Pancreas (tissue), 10 donors: Measurements from ENCODE around the gene VEGFB. TPM values are rescaled to one million over a fixed set of nuclear protein-coding genes. Genes with fewer than 3 reads are reported as not detected.
A peak's percentile ranks its signal among the peaks of the same experiment; 100 is the strongest.

Experiments
- ATAC-seq, 4 donors: fragments of 200-7000 bp; cut with Tn5 transposase; one replicate each; pipeline versions ENCODE4 v1.8.0 to v1.9.1; 2020; ENCODE audit warnings: mild to moderate bottlenecking in 4 of 4, moderate library complexity in 4 of 4
- DNase-seq, 6 donors: peaks; one replicate each; pipeline ENCODE4 v3.0.0-alpha.2; 2020
- FAIRE-seq: peaks from 2 replicates; lab custom pipeline; 2012; peaks lifted over from hg19 to GRCh38; lab: Jason Lieb, UNC
- H3K27ac ChIP-seq, 4 donors: fragments of 200-600 bp; sonication (generic); 1 replicate in 3 of 4; 2 replicates in 1 of 4; pipeline versions ENCODE4 v1.5.0 to v1.8.0; 2020
- H3K27me3 ChIP-seq, 4 donors: fragments of 200-600 bp; one replicate each; pipeline ENCODE4 v1.8.0; 2021
- H3K36me3 ChIP-seq, 3 donors: fragments of 200-600 bp; sonication (generic) in 1 of 3; one replicate each; pipeline versions ENCODE4 v1.5.0 to v1.8.0; 2020 to 2021
- H3K4me1 ChIP-seq, 3 donors: fragments of 200-600 bp; one replicate each; pipeline ENCODE4 v1.8.0; 2021
- H3K4me3 ChIP-seq, 4 donors: fragments of 200-600 bp; sonication (generic) in 2 of 4; one replicate each; pipeline versions ENCODE4 v1.5.0 to v1.8.0; 2020 to 2021
- H3K9me3 ChIP-seq, 4 donors: fragments of 200-600 bp; one replicate each; pipeline ENCODE4 v1.8.0; 2021
- WGBS, 2 donors: extraction: QIAGEN DNeasy Blood & Tissue Kit; methylation state at CpG; one replicate each; pipeline ENCODE4 v1.1.7; 2013; 5-methylcytosine and 5-hydroxymethylcytosine counted together
- intact Hi-C, 3 donors: fragments of 100-400 bp; cut with DNase I; formaldehyde crosslinking; loops; one replicate each; pipeline versions ENCODE4 v1.11.1 to v1.14.2; 2022
- polyA plus RNA-seq, 2 donors: library from polyadenylated mRNA; stranded (reverse); fragments of 200-250 nt; gene quantifications; one replicate each; pipeline ENCODE4 v1.2.3, GENCODE V29; 2013
- total RNA-seq, 6 donors: library from RNA; stranded (reverse); fragmentation: NEBNext Ultra II Directional in 4 of 6; extraction: Animal tissue kit (Norgen Biotek cat#: 25700) in 4 of 6; gene quantifications; one replicate each; pipeline versions ENCODE4 v1.2.1 to v1.2.4, GENCODE V29; 2021 to 2023
- TF ChIP-seq, protein P1 (sequence below), 4 donors: fragments of 200-600 bp; sonication (generic) in 3 of 4; IDR thresholded peaks; one replicate each; pipeline versions ENCODE4 v1.5.0 to v1.8.0; 2021; ENCODE audit warnings: antibody characterized with exemption in 4 of 4
- donor health status: healthy with polysubstance abuse.
- donor health status: DM: no; HTN: no; CAD: no; lungs with moderate emphysema.
- donor health status: DM: no; HTN: no; CAD: no.
- donor health status: control.
- donor health status: control.
- donor health status: Bipolar disorder and iron deficiency.
- donor health status: DM: yes; HTN: yes; CAD: no.
- donor health status: DM: no; HTN: no; CAD: no.
- donor health status: DM: no; HTN: no; CAD: no.
- donor health status: DM: yes; HTN: yes; CAD: no.

VEGFB gene
- total and polyA plus RNA-seq, 8 donors = 54.1 to 115 (median 63.2) TPM

DNA sequence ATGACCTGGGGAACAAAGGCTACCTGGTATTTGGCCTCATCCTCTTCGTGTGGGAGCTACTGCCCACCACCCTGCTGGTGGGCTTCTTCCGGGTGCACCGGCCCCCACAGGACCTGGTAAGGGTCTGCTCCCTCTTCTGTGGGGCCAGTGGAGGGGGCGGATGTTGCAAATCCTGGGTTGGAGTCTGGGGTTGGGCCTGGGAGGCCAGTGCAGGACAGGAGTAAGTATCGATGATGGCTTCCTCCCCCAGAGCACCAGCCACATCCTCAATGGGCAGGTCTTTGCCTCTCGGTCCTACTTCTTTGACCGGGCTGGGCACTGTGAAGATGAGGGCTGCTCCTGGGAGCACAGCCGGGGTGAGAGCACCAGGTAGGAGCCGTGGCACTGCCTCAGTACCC lies 54.0 kb downstream of the VEGFB start:
- DNase-seq (peak in 1 of 6 donors; percentile 70), ATAC-seq (no peak), FAIRE-seq (no peak)
- intact Hi-C loops = no loop called here
- H3K4me1 ChIP-seq = peaks cover 13 to 24% (median 22%) of the 10 kb centered on the region in 3 donors
- no peaks in the 10 kb centered on the region for H3K36me3 ChIP-seq
- peaks cover 0 to 7% (median 1%) of the 10 kb centered on the region in 4 donors for H3K27me3 ChIP-seq
- no peak overlapping the region for H3K4me3 ChIP-seq
- no peak overlapping the region for H3K27ac ChIP-seq
- TF ChIP-seq, protein P1, sequence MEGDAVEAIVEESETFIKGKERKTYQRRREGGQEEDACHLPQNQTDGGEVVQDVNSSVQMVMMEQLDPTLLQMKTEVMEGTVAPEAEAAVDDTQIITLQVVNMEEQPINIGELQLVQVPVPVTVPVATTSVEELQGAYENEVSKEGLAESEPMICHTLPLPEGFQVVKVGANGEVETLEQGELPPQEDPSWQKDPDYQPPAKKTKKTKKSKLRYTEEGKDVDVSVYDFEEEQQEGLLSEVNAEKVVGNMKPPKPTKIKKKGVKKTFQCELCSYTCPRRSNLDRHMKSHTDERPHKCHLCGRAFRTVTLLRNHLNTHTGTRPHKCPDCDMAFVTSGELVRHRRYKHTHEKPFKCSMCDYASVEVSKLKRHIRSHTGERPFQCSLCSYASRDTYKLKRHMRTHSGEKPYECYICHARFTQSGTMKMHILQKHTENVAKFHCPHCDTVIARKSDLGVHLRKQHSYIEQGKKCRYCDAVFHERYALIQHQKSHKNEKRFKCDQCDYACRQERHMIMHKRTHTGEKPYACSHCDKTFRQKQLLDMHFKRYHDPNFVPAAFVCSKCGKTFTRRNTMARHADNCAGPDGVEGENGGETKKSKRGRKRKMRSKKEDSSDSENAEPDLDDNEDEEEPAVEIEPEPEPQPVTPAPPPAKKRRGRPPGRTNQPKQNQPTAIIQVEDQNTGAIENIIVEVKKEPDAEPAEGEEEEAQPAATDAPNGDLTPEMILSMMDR (IDR thresholded peaks at IDR 0.05) = no peak
- WGBS, 2 donors = 90 to 92% methylated on average over 6 to 9 of the region's 9 CpGs
- no peaks in the 10 kb centered on the region for H3K9me3 ChIP-seq

Other genes with a start within 250 kb of the VEGFB start
- 10 to 100 TPM; 15.2 to 32.0 (median 24.4) TPM for gene OTUB1, start 248.1 kb upstream of the VEGFB start, total RNA-seq
- gene OTUB1, start 248.1 kb upstream of the VEGFB start, polyA plus RNA-seq = 10 to 100 TPM; 42.4 to 57.8 TPM
- gene FLRT1, start 198.7 kb upstream of the VEGFB start, total RNA-seq = under 1 TPM; 0.04 to 0.31 (median 0.15) TPM
- under 1 TPM; 0.27 to 0.87 TPM for gene FLRT1, start 198.7 kb upstream of the VEGFB start, polyA plus RNA-seq
- gene MACROD1, start 68.5 kb upstream of the VEGFB start, total RNA-seq = 10 to 100 TPM; 26.0 to 37.8 (median 30.3) TPM
- gene MACROD1, start 68.5 kb upstream of the VEGFB start, polyA plus RNA-seq = 100 to 1,000 TPM in 1 of 2 donors, 10 to 100 TPM in 1; 85.1 to 126 TPM
- 10 to 100 TPM; 23.7 to 73.0 (median 39.3) TPM for gene STIP1, start 48.4 kb upstream of the VEGFB start, total RNA-seq
- gene STIP1, start 48.4 kb upstream of the VEGFB start, polyA plus RNA-seq = 10 to 100 TPM; 34.2 to 37.6 TPM
- gene FERMT3, start 27.9 kb upstream of the VEGFB start, total RNA-seq = 10 to 100 TPM in 2 of 6 donors, 1 to 10 TPM in 4; 1.9 to 16.3 (median 6.3) TPM
- 10 to 100 TPM in 1 of 2 donors, 1 to 10 TPM in 1; 9.7 to 12.6 TPM for gene FERMT3, start 27.9 kb upstream of the VEGFB start, polyA plus RNA-seq
- gene TRPT1, start 8.4 kb upstream of the VEGFB start, total RNA-seq = 10 to 100 TPM; 18.6 to 33.1 (median 25.8) TPM
- 10 to 100 TPM; 74.6 to 78.7 TPM for gene TRPT1, start 8.4 kb upstream of the VEGFB start, polyA plus RNA-seq
- gene NUDT22, start 8.3 kb upstream of the VEGFB start, total RNA-seq = 10 to 100 TPM; 32.6 to 46.0 (median 38.4) TPM
- 100 to 1,000 TPM in 1 of 2 donors, 10 to 100 TPM in 1; 69.7 to 115 TPM for gene NUDT22, start 8.3 kb upstream of the VEGFB start, polyA plus RNA-seq
- gene DNAJC4, start 4.0 kb upstream of the VEGFB start, total RNA-seq = 10 to 100 TPM; 28.1 to 39.1 (median 33.0) TPM
- gene DNAJC4, start 4.0 kb upstream of the VEGFB start, polyA plus RNA-seq = 100 to 1,000 TPM in 1 of 2 donors, 10 to 100 TPM in 1; 92.9 to 125 TPM
- gene FKBP2, start 6.5 kb downstream of the VEGFB start, total RNA-seq = 10 to 100 TPM; 37.8 to 64.1 (median 45.6) TPM
- 100 to 1,000 TPM; 307 to 344 TPM for gene FKBP2, start 6.5 kb downstream of the VEGFB start, polyA plus RNA-seq
- gene PPP1R14B, start 12.4 kb downstream of the VEGFB start, total RNA-seq = 100 to 1,000 TPM; 106 to 177 (median 119) TPM
- gene PPP1R14B, start 12.4 kb downstream of the VEGFB start, polyA plus RNA-seq = 100 to 1,000 TPM in 1 of 2 donors, 10 to 100 TPM in 1; 81.6 to 180 TPM
- gene PLCB3, start 16.9 kb downstream of the VEGFB start, total RNA-seq = 10 to 100 TPM in 1 of 6 donors, 1 to 10 TPM in 5; 5.7 to 13.1 (median 6.9) TPM
- 10 to 100 TPM in 1 of 2 donors, 1 to 10 TPM in 1; 6.5 to 11.8 TPM for gene PLCB3, start 16.9 kb downstream of the VEGFB start, polyA plus RNA-seq
- gene BAD, start 50.1 kb downstream of the VEGFB start, total RNA-seq = 10 to 100 TPM; 21.5 to 28.2 (median 23.6) TPM
- 10 to 100 TPM; 48.6 to 66.3 TPM for gene BAD, start 50.1 kb downstream of the VEGFB start, polyA plus RNA-seq
- gene GPR137, start 51.3 kb downstream of the VEGFB start, total RNA-seq = 10 to 100 TPM in 4 of 6 donors, 1 to 10 TPM in 2; 7.1 to 27.9 (median 11.1) TPM
- gene GPR137, start 51.3 kb downstream of the VEGFB start, polyA plus RNA-seq = 10 to 100 TPM; 18.5 to 19.3 TPM
- gene KCNK4, start 56.7 kb downstream of the VEGFB start, total RNA-seq = not detected
- not detected for gene KCNK4, start 56.7 kb downstream of the VEGFB start, polyA plus RNA-seq
- gene CATSPERZ, start 65.8 kb downstream of the VEGFB start, total RNA-seq = under 1 TPM in 1 of 6 donors, not detected in 5; 0.51 TPM
- 1 to 10 TPM in 1 of 2 donors, under 1 TPM in 1; 0.27 to 1.5 TPM for gene CATSPERZ, start 65.8 kb downstream of the VEGFB start, polyA plus RNA-seq
- gene ESRRA, start 70.9 kb downstream of the VEGFB start, total RNA-seq = 10 to 100 TPM; 28.0 to 50.7 (median 37.9) TPM
- gene ESRRA, start 70.9 kb downstream of the VEGFB start, polyA plus RNA-seq = 10 to 100 TPM; 61.0 to 62.3 TPM
- gene TRMT112, start 83.0 kb downstream of the VEGFB start, total RNA-seq = 10 to 100 TPM; 53.3 to 85.0 (median 65.6) TPM
- 100 to 1,000 TPM; 150 to 157 TPM for gene TRMT112, start 83.0 kb downstream of the VEGFB start, polyA plus RNA-seq
- 100 to 1,000 TPM in 1 of 6 donors, 10 to 100 TPM in 5; 59.0 to 102 (median 80.6) TPM for gene PRDX5, start 83.5 kb downstream of the VEGFB start, total RNA-seq
- 100 to 1,000 TPM; 204 to 245 TPM for gene PRDX5, start 83.5 kb downstream of the VEGFB start, polyA plus RNA-seq
- 10 to 100 TPM in 1 of 6 donors, 1 to 10 TPM in 5; 3.0 to 11.2 (median 4.7) TPM for gene CCDC88B, start 105.6 kb downstream of the VEGFB start, total RNA-seq
- 10 to 100 TPM; 31.0 to 50.0 TPM for gene CCDC88B, start 105.6 kb downstream of the VEGFB start, polyA plus RNA-seq
- 10 to 100 TPM in 2 of 6 donors, 1 to 10 TPM in 4; 7.4 to 16.3 (median 9.0) TPM for gene RPS6KA4, start 124.6 kb downstream of the VEGFB start, total RNA-seq
- gene RPS6KA4, start 124.6 kb downstream of the VEGFB start, polyA plus RNA-seq = 10 to 100 TPM; 15.4 to 18.8 TPM